ENCODE measurements around the gene KIRREL3.

The KIRREL3 gene

DNA sequence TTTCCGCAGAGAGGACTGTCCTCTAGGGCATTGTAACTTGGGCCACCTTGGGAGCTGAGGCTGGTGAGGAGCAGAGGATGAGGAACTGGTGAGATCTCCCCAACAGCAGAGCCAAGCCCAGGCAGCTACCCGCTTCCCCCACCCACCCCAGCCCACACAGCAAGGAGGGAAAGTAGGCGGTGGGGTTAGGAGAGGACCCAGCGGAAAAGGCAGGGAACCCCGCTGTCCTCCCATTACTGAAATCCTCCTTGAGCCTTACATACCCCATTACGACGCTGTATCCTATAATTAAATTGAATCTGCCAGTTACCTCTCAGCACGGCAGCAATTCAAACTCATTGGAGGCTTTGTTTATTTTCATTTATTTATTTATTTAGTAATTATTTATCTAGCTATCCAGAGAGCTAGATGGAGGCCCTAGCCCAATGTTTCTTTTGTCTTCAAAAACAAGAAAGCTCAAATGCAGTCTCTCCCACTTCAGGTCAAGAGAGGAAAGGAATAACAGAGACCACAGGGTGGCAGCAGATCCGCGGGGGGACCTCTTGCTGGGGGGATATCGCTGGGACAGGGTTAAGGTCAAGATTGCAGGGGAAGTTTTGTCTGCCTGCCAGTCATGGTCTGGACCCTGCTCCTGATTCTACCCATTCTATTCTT, 427.1 kb downstream of the KIRREL3 start:
- no peak for DNase-seq (ENCODE audit: low read depth)

DNA sequence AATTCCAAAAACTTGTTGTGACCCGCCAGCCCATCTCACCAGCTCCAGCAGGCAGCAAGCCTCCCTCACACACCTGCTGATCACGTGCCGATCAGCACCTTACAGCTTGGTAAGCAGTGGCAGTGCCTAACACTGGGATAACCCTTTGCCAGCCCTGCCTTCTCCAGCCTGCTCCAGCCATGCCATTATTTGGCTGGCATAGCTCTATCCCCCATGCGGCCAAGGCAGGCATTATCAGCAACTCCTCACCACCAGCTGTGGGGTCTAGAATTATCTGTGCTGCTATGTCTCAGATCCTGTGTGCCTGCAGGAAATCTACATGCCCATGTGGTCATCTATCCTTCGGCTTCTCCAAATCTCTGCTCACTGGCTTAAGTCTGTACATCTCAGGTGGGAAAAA, 430.1 kb downstream of the KIRREL3 start:
- DNase-seq (ENCODE audit: low read depth), result no peak

DNA sequence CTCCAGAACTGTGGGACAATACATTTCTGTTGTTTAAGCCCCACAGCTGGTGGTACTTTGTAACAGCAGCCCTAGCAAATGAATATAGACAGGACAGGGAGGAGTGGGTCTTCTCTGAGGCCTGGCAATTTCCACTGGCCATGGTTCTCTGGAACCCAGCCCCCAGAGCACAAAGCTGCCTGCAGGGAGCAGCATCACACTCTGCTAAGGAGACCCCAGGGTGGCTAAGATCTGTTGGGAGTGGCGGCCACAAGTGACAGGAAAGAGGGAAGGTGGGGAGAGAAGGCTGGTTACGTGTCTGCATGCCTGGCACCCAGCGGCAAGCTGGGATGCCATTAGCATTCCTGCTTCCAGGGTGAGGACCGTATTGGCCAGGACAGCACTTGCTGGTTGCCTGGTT, 433.2 kb downstream of the KIRREL3 start:
- no peak for DNase-seq (ENCODE audit: low read depth)

DNA sequence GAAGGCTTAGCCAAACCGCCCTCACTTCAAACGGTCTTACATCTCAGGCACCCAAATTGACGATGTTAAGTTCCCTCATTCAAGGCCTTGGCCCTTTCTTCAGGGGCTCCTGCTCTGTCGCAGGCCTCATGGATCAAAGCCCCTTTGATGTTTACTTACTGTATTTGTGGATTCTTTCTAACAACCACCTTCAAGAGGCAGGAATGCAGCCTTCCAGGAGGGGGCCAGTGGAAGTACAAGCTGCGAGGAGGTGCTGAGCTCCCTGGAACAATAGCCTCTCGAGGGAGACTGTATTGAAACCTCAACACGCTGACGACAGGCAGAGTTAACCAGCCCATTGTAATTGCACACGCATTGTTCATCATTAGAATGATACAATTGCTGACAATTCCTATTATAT, 436.0 kb downstream of the KIRREL3 start:
- no peak for DNase-seq (ENCODE audit: low read depth)

DNA sequence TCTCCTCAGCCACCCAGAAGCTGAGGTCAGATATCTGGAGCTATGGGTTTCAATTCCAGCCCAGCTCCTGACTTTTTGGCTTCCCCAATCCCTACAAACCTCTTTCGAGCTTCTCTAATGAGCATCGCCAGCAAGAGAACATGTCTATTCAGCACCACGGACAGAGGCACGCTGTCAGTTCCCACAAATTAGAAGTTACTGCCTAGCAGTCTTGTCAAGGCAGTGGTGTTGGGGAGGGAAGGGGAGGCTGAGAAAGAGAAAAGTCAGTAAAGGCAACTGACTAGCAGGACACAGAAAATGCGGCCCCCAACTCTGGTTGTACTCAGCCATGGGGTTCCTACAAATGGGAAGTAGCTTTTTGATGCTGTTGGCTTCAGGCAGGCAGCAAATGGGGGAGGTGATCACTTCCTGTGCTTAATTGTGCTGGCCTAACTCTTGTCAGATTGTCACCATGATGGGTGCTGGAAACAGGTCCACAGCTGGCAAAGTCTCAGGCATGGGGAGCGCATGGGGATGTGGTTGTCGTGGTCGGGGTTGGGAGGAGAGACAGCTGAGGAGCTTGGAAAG, 439.2 kb downstream of the KIRREL3 start:
- DNase-seq (ENCODE audit: low read depth), result no peak

DNA sequence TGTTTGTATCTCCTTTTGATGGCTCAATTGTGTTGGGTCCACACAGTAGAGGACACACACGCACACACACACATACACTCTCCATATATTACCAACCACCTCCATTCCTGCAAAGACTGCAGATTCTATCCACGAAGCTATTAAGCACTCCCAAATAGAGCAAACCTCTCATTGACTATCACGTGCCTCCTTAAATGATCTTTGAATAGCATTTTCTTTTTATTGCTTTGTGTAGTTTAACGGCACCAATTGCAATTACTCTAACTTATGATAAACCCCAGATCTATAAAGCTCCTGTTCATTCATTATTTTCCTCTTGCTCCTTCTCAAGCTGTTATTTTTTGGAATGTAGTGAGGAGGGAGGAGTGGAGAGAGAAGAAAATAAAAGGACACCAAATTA, 440.3 kb downstream of the KIRREL3 start:
- no peak for DNase-seq (ENCODE audit: low read depth)

DNA sequence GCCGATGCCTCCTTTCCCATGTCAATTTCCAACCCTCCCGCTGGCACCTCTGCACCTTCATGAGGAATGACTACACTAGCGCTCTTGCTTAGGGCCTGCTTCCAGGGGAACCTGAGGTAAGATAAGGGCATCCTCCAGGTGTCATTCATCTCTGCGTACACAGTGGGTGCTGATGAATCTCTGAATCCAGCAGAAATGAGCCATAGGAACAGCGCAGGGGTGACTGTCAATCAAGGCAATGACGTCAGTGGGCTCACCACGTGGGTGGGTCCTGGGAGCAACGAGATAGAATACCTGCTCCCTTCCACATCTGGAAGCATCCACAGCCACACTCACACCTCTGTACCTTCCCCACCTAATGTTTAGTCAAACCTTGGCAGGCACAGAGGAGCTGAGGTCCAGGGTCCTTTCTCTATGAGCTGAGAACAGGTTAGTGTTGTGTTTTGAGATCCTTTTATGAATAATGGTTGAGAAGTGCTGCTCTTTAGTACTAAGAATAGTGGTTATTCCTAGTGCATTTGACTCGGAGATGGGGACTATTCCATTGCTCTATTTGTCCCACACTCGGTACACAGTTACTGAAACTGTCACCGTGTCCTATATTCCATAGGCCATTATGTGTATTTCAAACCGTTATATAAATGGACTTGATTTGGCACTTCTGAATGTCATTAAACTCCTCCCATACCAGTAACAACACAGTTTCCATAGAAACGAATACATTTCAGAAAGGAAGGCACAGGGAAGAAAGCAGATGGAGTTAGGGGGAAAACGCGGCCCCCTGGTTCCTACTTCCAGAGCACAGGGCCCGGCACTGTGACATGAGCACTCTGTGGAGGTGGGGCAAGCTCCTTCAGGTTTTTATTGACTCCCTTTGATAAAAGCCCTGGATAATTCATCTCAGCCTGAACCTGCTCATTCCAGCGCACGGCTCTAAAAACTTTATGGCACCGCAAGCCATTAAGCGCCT, 451.7 kb downstream of the KIRREL3 start:
- no peak for DNase-seq (ENCODE audit: low read depth)

DNA sequence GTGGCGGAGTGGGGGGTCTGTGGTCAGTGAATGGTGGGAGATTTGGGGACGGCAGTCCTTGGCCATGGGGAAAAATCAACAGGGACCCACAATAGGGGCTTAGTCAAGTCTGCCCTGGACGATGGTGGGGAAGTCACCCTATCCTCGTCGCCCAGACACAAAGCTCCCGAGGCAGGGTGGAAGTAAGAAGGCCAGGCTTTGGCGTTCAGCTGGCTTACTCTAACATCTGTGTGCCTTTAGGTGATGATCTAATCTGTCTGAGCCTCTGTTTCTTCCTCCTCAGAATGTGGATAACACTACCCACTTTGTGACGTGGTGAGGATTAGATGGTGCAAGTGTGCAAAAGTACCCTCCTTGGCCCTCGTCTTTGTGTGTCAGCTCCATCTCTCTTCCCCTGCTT, 452.9 kb downstream of the KIRREL3 start:
- DNase-seq (ENCODE audit: low read depth), result no peak

DNA sequence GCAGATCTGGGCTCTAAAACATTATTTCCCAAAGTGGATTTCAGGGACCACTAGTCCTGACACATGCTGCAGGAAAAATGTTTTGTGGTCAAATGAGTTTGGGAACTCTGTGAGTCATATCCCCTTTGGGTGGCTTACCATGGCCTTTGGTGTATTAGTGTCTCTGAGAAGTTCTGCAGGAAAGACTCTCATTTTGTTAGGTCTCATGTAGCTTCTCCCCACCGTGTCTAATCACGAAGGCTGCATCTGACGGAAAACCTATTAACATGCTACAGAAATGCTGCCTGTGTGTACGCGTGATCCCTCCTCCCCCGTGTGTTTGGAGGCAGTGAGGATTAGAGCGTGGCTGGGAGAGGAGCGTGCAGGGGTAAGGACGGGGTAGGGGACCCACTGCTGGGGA, 453.4 kb downstream of the KIRREL3 start:
- DNase-seq (ENCODE audit: low read depth), result no peak

DNA sequence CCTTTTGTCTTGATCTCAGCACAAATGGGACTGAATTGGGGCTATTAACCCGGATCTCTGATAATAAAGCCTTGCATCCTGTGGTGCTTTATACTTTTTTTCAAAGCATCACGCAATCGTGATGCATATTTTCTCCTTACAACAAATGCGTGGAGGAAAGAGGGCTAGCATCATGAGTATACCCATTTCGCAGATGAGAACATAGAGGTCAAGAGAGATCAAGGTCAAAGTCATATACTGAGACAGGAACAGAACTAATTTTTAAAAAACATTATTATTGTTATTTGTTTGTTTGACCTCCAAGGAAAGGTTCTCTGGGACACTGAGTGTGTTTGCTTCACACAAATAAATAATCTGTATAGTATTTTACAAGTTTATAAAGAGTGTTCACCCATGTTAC, 453.9 kb downstream of the KIRREL3 start:
- DNase-seq (ENCODE audit: low read depth), result no peak

DNA sequence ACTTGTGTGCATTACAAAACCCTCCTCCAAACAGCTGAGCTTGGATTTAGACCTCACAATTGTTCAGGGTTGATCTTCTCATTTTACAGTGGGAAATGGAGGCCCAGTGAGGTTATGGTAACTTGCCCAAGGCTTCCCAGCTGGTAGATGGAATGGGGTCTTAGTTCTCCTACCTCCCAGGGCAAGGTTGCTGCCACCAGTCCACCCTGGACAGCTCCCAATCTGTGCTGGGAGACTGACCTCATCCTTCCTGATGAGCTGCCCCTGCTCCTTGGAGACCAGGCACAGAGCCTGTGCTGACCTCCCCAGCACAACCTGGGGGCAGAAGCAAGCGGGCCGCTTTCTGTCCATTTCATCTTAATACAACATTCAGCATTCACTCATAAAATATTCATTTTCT, 454.4 kb downstream of the KIRREL3 start:
- DNase-seq (ENCODE audit: low read depth), result no peak

DNA sequence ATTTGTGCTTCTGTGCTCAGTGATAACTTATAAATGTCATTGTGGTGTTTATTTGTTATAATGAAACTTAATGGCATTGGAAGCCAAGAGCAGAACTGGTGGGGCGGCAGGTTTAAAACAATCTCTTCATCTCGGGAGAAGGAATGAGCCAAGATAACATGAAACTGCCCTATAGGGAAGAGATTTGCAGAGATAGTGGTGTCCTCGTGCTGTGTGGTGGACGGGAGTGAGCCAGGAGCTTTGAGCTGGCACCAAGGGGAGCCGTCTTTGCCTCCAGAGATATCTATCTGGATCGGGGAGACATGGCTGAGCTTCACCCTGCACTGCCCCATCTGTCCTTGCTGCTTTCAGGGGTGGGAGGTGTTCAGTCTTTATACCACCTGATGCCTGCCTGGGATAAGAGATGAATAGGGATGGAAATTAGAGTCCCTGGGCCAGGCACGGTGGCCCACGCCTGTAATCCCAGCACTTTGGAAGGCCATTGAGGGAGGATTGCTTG, 455.5 kb downstream of the KIRREL3 start:
- DNase-seq (ENCODE audit: low read depth), result no peak

DNA sequence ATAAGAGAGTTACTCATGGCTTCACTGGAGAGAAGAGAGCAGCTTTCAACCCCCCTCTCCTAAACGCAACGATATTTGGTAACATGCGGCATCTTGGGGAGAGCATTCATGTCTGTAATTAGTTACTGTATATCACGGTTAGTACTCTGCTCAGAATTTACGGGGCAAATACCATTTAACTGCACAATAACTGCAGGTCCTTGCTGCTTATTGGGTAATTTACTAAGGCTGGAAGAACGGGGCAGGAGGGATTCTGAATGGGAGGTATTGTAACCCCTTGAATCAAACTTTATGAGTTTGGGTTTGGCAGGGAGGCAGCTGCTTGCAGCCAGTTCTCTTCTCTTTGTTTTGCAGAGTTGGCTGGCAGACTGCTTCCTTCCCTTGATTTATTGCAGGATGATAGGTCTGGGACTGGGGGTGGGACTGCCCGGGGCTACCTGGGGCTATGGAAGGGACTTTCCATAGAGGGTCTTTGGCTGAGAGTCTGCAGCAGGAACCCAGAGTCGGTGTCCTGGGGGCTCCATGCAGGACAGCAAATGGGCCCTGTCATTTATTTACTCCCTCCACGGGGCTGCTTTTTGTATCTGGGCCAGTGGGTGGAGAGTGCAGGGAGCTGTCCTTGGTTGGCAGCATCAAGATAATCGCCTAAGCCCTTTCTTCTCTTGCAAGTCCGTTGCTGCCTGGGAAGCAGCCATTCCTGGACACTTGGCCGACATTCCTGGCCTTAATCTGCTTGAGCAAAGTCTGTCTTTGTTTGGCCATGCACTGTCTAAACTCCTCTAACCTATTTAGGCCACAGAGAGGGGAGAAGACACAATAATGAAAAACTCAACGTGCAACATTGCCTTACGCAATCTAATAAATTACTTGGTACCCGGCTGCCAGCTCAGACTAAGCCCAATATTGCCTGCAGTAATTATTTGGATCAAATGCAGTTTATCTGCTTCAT, 456.2 kb downstream of the KIRREL3 start:
- no peak for DNase-seq (ENCODE audit: low read depth)

DNA sequence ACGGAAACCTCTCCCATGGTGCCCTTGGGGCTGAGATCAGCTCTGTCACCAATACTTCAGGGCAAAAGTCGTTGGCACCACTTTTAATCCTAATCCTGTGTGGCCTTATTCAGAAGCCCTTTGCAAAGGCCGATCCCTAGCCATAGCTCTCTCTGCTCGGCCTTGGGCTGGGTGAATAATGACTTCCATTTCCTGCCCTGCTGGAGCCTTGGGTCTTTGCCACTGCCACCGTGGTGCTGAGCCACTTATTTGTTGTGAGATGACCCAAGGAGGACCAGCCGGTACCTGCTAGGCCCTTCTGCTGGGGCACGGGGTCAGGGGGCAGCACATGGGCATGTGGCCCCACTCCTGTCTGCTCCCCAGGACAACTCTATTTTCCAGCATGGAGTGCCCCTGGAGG, 456.9 kb downstream of the KIRREL3 start:
- no peak for DNase-seq (ENCODE audit: low read depth)

DNA sequence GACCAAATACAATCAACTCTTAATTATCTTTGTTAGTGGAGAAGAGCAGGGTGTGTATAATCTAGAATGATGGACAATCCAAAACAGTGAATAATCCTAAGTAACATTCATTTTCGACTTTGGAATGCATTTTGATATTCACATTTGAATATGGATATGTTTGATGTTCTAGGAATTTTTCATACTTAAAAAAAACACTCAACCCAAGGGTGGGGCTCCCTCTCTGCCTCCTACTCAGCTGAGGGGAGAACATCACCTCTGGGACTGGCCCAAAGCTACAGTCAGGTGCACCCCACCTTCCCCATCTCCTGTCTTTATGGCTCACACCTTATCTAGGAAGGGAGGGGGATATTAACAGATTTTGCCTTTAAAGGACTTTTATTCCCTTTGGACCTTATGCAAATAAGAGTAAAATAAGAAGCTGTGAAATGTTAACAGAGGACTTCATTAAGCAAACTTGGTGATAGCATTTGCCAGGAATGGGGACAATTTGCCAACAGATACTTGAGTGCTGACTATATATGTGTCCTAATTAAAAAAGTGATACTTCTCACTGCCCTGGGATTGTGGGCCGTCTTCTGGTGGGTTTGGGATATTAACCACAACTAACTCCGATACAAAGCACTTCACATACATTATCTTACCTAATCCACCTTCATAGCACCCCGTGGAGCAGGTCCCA, 458.1 kb downstream of the KIRREL3 start:
- DNase-seq (ENCODE audit: low read depth), result no peak

DNA sequence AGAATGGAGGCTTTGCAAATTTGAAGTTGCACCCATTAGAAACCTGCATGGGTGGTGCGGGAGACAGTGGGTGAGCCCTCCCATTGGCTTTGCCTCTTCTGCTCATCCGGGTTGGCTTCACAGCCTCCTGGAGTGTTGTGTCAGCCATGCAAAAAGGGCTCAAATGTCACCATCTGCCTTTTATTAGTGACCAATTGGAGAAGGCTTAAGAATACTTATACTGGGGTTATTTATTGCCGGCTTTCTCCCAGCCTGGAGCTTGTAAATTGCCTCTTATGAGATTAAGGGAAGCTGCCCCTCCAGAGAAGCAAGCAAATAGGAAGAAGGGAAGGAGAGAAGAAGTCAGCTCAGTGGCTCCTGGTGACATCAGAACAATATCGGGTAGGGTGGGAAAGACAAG, 462.5 kb downstream of the KIRREL3 start:
- no peak for DNase-seq (ENCODE audit: low read depth)

DNA sequence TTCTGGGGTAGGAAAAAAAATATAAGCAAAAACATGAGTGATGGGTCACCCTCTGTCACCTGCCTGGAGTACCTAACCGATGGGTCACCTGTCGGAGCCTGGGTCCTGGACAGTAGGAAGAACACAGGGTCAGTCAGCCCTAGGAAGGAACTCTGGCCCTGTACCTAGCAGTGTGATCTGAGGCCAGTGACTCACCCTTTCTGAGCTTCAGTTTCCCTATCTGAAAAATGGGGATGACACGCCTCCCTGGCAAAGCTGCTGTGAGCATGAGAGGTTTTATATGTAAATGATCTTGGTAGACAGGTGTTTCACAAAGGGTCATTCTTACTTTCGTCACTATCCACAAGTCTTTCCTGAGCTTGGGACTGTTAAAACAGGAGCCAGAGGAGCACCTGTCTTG, 463.1 kb downstream of the KIRREL3 start:
- DNase-seq (ENCODE audit: low read depth), result no peak

DNA sequence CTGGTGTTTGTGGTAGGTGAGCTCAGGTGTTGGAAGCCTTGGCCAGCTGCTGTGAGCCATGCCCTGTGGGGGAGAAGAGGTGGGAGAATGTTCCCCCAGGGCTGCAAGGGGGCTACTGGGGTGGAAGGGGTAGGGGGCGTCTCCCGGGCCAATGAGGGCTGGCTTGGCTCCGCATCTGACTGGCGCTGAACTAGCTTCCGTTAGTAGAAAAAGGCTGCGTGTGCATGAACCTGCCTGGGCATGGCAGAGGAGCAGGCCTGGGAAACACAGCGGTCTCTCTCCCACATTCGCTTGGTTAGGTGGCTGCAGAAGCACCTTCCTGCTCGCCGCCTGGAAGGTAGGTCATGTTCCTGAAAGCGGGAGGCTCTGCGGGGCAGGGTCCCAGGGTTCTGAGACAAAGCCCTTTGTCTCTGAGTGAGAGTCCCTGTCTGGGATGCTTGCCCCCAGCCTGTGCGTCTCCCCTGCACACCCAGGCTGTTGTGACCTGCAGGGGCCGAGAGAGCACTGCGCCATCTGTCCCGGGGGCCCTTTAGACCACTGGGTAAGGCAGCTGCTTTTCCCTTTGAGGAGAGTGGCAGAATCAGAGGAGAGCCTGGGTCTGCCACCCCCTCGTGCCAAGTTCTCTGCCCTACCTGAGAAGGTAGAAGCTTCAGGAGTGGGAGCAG, 466.3 kb downstream of the KIRREL3 start:
- DNase-seq (ENCODE audit: low read depth), result no peak

DNA sequence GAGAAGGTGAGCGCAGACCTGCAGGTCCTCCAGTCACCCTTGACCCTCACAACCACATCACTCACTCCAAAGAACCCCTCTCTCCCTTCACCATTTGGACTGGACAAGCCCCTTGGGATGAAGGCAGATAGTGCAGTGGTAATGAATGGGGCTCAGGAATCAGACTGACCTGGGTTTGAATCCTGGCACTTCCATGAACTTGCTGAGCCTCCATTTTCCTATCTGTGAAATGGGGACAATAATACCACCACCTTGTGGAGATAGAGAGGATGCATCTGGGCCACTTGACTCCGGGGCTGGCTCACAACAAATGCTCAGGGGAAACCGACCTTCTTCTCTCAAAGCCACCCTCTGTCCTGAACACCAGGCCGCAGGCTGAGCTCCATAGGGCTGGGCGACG, 467.0 kb downstream of the KIRREL3 start:
- DNase-seq (ENCODE audit: low read depth), result no peak

DNA sequence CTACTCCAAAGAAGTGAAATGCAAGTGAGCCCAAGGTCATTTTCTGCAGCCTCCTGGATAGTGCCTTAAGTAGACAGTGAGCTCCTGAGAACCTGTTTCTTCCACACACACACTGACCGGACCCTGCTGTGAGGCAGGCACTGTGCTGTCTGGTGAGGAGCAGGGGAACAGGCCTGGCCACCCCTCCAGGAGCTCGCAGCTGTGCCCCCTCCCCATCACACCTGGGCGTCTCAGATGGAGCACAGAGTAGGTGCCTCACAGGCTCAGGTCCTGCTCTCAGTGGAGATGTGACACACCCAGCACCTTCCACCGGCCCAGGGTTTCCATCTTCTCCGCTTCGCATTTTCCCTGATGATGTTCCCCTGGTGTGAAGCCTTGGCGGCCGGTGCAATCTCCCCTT, 470.2 kb downstream of the KIRREL3 start:
- no peak for DNase-seq (ENCODE audit: low read depth)

DNA sequence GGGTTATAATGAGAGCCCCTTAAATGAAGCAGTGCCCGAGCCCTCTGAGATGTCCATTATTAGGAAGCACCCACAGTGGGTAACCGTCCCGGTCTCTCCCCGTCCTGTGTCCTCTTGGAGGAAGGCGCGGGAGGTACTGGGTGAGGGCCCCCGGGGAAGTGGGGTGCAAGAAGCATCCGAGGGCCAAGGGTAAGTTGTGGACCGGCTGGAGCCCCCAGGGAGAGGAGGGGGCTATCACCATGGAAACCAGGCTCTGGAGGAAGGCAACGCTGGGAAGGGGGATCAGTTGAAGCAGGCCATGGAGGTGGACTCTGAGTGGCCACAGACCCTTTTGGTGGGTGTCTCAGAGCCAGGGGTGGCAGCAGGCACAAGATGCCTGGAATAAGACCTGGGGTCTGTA, 471.5 kb downstream of the KIRREL3 start:
- no peak for DNase-seq (ENCODE audit: low read depth)

All from activated T-cell treated with anti-CD3 and anti-CD28 coated beads for 24 hours (primary cell).